GM18526 (cell line): ENCODE results near the gene SHANK3.

ENCODE experiments used
- POLR2A ChIP-seq: IDR thresholded peaks from 3 replicates; pipeline ENCODE4 v1.6.1; 2011; ENCODE audit not compliant: insufficient read length; ENCODE audit errors: extremely low read depth

Gene SHANK3

DNA sequence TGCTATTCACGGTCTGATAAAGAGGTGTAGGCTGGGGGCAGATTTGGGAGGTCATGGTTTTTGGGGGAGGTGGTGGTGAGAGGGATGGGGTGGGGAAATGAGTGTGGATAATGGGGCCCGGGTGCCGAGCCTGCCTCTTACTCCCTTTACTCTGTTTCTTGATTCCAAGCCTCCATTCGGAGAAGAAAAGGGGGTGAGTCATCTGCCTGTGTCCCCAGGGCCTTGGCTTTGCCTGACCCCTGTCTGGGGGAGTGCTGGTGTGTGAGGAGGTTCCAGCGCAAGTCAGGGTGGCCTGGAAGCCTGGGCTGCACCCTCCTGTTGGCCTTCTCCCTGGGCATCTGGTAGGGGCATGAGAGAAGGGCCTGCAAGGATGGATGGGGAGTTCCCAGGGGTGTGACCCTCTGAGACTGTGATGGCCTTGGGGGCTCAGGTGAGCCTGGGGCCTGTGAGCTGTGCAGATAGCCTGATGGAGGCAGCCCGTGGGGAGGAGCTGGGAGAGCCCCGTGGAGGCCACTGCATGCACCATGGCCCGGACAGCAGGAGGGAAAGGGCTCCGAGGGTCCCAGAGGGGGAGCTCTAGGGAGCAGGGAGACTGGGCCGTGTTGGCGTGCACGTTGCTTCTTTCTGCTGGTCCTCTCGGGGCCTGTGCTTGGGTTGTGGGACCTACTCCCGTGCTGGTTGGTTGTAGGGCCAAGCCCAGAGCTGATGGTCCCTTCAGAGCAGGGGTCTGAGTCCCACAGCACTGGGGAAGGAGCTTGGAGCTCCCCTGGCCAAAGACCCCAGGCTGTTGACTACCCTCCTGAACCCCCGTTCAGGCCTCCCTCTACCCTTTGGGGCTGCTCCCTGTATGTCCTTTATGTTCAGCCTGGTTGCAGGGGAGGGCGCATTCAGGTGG lies 39.1 kb downstream of the SHANK3 start:
- TF ChIP-seq POLR2A = no peak

DNA sequence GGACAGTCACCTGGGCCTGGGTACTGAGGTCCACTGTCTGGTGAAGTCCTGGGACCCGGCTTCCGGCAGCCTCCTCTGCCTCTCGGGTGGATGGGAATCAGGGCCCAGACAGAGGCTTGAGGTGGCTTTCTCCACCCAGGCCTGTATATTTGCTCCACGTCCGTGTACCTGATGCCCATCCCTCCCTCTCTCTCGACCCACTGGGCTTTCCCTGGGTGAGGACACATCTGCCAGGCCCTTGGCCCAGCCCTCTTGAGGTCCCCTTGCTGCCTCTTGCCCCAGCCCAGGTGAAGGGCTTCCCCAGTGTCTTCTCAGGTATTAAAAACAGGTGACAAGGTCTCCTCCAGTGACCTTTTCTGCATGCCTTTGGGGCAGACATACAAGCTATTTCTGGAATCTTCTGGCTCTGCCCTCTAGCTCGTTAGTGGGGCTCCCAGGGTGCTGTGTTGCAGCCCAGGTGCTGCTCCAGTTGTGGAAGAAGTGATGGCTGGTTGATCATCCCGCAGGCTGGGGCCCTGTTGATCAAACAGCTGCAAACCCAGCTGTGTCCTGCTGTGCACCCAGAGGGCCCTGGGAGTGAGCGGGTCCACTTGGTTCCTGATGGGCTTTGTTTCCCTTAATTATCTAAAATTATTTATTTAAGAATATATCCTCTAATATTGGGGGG lies 39.9 kb downstream of the SHANK3 start:
- TF ChIP-seq POLR2A = no peak

DNA sequence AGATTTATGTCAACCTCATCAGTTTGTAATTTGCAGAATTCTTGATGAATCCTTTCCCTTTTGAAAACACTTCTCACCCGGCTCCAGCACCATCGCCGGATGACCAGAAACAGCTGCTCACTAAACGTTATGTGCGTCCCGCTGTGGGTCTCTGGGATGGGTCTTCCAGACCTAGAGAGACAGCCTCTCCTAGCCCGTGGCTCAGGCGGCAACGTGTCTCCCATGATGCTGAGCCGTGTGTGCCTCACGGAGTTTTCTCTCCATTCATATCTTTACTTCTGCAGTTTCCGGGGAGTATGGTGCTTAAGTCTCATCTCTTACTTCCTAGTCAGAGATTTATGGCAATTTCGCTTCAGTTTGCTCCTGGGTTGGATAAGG lies 40.4 kb downstream of the SHANK3 start:
- TF ChIP-seq POLR2A = no peak

DNA sequence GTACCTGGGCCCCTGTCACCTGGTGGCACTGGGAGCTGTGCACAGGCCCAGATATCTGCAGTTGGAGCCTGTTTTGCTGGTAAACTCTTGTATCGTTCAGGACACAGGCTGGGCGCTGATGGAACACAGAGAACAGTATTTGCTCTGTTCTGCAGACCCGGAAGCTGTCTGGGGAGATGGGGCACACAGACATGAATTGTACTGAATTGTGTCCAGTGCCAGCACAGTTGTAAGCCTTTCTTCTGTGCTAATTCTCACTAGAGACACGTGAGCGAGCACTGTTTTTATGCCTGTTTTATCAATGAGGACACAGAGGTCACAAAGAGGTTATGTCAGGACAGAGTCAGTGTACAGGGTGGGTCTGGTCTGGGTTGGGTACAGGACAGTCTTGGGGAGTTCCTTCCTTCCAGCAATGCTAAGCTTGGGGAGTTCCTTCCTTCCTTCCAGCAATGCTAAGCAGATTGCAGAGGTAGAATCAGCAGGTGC lies 41.0 kb downstream of the SHANK3 start:
- TF ChIP-seq POLR2A = no peak

DNA sequence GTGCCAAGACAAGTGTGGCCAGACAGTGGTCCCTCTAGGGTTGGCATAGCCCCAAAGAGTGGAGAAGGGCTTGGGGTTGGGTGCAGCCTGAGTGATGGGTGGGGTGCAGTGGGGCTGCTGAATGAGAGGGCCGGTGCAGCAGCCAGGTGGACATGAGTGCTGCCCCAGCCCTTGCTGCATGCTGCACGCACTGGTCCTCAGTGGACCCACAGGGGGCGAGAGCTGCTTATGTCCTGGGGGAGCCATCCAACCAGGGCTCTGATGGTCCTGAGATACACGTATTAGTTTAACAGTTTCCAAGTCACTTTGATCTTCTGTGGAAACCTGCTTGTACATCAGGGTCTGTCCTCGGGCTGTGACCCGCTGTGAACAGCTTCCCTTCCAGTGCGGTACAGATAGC lies 41.5 kb downstream of the SHANK3 start:
- no peak for TF ChIP-seq POLR2A

DNA sequence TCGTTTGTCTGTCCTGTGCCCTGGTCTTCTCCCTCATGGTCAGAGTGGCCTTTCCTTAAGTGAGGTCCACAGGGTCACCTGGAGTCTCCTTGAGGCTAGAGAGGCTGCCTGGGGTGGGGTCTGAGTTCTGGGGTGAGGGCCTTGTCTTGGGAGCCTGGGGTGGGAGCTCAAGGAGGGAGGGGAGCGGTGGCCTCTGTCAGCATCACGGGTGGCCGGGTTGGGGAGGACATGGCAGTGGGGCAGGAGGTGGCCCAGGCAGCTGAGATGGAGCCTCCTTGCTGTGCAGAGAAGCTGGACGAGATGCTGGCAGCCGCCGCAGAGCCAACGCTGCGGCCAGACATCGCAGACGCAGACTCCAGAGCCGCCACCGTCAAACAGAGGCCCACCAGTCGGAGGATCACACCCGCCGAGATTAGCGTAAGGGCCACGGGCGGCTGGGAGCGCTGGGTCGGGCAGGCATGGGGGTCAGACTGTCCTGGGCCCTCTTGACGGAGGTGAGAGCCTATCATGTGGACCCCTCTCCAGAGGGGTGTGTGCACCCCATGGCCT lies 42.1 kb downstream of the SHANK3 start:
- TF ChIP-seq POLR2A = no peak

DNA sequence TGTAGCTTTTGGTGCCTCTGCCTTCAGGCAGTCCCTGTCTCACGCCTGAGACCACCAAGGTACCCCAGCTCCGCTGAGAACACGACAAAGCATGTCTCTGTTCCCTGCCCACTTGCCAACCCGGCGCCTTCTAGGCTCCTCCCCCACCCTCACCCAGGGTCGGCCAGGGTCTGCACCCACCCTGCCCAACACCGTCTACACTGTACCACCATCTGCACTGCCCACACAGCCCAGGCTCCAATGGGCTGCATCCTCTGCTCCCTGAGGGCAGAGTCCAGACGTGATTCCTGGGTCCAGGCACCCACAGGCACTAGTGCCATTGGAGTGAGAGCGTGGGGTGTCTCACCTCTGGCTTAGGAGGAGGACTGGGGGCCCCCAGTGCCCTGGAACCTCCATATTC lies 42.6 kb downstream of the SHANK3 start:
- no peak for TF ChIP-seq POLR2A

DNA sequence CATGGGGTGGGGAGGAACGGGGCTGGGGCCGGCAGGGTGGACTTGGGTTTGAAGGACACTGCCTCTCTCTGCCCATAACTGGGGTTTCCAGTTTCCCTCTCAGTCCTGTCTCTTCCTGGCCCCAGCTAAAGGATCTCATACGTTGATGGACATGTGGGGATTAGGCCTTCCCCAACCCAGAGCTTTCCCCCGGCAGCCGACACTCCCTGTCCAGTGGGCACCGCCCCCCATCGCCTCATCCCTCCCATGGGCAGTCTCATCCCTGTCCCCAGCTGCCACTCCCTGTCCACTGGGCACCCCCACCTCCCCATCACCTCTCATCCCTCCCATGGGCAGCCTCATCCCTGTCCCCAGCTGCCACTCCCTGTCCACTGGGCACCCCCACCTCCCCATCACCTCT lies 43.2 kb downstream of the SHANK3 start:
- no peak for TF ChIP-seq POLR2A

DNA sequence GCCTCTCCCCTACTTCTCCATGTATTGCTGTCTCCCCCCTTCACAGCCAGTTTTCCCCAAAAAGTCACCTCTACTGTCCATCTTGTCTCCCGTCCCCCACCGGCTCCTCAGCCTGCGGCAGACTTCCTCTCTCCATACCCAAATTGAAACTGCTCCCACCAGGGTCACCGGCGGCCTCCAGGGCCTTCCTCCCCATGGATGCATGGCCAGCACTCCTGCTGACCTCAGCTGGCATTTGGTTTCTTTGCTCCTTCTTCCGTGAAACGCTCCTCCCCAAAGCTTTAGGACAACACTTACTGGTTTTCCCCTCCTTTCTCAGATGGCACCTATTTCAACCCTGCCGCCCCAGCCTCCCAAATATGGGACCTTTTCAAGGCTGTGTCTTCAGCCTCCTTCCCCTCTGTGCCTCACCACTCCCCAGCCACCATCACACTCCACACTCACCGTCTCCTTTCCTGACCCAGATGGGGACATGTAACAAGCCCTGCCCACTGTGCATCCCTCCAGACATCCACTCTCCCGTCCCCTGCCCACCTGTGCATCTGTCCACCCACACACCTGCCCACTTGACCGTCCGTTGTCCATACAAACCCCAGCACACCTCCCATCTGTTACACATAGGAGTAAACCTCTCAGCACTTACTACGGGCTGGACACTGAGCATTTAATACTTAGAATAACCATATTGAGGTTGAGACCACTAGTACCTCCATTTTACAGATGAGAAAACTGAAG lies 43.8 kb downstream of the SHANK3 start:
- no peak for TF ChIP-seq POLR2A

DNA sequence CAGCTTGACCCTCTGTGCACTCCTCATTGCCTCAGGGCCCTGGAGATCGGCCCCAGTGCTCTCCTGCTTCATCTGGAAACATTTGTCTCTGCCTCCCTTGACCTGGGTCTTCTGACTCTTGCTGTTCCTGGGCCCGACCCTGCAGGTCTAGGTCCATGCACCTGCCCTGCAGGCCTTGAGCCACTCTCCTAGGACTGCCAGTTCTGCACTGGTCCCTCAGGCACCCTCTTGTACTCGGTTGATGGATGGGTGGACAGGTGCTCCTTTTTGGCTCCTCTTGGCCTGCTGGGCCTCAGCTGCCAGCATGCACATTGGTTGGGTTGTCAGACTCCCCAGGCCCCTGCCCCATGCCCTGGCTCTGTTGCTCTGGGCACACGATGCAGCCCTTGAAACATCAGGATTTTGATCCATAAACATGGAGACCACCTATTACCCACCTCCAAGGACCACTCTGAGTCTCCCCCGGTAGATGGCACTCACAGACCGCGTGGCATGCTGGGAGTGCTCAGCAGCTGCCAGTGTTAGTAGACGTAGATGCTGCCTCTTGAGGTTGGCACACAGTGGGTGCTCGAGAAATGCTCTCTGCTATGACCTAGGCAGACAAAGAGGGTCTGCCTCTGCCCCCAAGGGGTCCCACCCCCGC lies 45.2 kb downstream of the SHANK3 start:
- TF ChIP-seq POLR2A = no peak

DNA sequence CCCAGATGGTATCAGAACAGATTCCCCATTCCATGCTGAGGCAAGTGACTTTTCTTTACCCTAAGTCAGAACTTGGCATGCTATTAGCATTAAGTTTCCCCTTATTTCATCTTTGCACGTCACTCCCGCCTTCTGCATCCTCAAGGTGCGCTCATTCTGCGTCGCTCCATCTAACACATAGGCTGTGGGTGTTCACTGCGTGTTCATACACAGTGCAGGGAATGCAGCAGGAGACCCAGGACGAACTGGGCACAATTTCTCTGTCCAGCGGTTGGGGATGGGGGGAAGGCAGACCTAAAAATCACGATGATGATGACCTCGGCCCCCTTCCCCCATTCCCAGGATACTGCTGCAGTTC lies 45.7 kb downstream of the SHANK3 start:
- no peak for TF ChIP-seq POLR2A

DNA sequence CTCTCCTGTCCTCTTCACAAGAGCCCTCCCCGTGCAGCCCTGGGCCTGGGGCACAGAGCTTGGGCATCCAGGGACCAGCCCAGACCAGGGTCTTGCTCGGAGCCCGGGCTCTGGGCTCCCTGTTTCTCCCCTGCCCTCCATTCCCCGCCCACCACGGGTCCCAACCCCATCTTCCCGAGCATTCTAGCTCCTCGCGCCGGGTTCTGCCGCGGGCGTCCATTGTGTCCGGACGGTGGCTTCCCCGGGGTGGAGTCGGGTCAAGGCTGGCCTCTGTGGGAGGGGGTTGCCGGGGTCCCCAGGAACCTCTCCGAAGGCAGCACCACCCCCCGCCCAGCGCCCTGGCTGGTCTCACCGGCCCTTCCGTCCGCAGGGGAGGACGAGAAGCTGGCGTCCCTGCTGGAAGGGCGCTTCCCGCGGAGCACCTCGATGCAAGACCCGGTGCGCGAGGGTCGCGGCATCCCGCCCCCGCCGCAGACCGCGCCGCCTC lies 47.2 kb downstream of the SHANK3 start:
- no peak for TF ChIP-seq POLR2A

DNA sequence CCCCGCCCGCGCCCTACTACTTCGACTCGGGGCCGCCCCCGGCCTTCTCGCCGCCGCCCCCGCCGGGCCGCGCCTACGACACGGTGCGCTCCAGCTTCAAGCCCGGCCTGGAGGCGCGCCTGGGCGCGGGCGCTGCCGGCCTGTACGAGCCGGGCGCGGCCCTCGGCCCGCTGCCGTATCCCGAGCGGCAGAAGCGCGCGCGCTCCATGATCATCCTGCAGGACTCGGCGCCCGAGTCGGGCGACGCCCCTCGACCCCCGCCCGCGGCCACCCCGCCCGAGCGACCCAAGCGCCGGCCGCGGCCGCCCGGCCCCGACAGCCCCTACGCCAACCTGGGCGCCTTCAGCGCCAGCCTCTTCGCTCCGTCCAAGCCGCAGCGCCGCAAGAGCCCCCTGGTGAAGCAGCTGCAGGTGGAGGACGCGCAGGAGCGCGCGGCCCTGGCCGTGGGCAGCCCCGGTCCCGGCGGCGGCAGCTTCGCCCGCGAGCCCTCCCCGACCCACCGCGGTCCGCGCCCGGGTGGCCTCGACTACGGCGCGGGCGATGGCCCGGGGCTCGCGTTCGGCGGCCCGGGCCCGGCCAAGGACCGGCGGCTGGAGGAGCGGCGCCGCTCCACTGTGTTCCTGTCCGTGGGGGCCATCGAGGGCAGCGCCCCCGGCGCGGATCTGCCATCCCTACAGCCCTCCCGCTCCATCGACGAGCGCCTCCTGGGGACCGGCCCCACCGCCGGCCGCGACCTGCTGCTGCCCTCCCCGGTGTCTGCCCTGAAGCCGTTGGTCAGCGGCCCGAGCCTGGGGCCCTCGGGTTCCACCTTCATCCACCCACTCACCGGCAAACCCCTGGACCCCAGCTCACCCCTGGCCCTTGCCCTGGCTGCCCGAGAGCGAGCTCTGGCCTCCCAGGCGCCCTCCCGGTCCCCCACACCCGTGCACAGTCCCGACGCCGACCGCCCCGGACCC lies 48.0 kb downstream of the SHANK3 start:
- TF ChIP-seq POLR2A = no peak
